Lung (tissue), 12 donors: ENCODE results near the gene TMEM100. TPM values are rescaled to one million over a fixed set of nuclear protein-coding genes. Genes with fewer than 3 reads are reported as not detected.

Source experiments
- ATAC-seq: fragments of 200-7000 bp; cut with Tn5 transposase; one replicate; pipeline ENCODE4 v1.9.1; 2020; ENCODE audit warnings: moderate number of reproducible peaks; ENCODE audit not compliant: insufficient read depth, low FRiP score
- DNase-seq, 3 donors: peaks; one replicate each; pipeline ENCODE4 v3.0.0-alpha.2; 2013 to 2017
- H3K27ac ChIP-seq, 2 donors: one replicate each; pipeline ENCODE4 v1.5.1; 2013; ENCODE audit warnings: mild to moderate bottlenecking in 2 of 2, moderate library complexity in 2 of 2, control low read depth in 1 of 2, inconsistent platforms in 1 of 2, low read depth in 1 of 2, low read length in 1 of 2
- H3K27me3 ChIP-seq, 3 donors: one replicate each; pipeline ENCODE4 v1.5.1; 2013; ENCODE audit warnings: low read length in 2 of 3; ENCODE audit not compliant: control insufficient read depth in 3 of 3, insufficient read depth in 3 of 3
- H3K36me3 ChIP-seq, 4 donors: one replicate each; pipeline ENCODE4 v1.5.1; 2013; ENCODE audit warnings: low read length in 4 of 4, mild to moderate bottlenecking in 1 of 4, moderate library complexity in 1 of 4; ENCODE audit not compliant: control insufficient read depth in 4 of 4, insufficient read depth in 4 of 4
- H3K4me1 ChIP-seq, 5 donors: one replicate each; pipeline ENCODE4 v1.5.1; 2013; ENCODE audit warnings: low read length in 5 of 5, mild to moderate bottlenecking in 2 of 5, moderate library complexity in 1 of 5; ENCODE audit not compliant: control insufficient read depth in 5 of 5, insufficient read depth in 5 of 5
- H3K4me3 ChIP-seq: one replicate; pipeline ENCODE4 v1.5.1; 2013; ENCODE audit warnings: mild to moderate bottlenecking, control low read depth, moderate library complexity
- H3K9ac ChIP-seq, 2 donors: one replicate each; pipeline ENCODE4 v1.5.1; 2013; ENCODE audit warnings: low read length in 2 of 2, control low read depth in 1 of 2; ENCODE audit not compliant: insufficient read depth in 1 of 2
- H3K9me3 ChIP-seq, 4 donors: one replicate each; pipeline ENCODE4 v1.5.1; 2013; ENCODE audit warnings: low read length in 3 of 4, mild to moderate bottlenecking in 1 of 4, moderate library complexity in 1 of 4; ENCODE audit not compliant: control insufficient read depth in 4 of 4, insufficient read depth in 3 of 4
- WGBS, 2 donors: extraction: QIAGEN DNeasy Blood & Tissue Kit; methylation state at CpG; one replicate each; pipeline ENCODE4 v1.1.7; 2013; 5-methylcytosine and 5-hydroxymethylcytosine counted together
- polyA plus RNA-seq, 2 donors: library from polyadenylated mRNA; stranded (reverse); fragments of 200-250 nt; gene quantifications; one replicate each; pipeline ENCODE4 v1.2.1, GENCODE V29; 2013
- total RNA-seq, 2 donors: library from RNA; depleted of rRNA in 1 of 2; stranded (reverse); fragments of >200 nt in 1 of 2; gene quantifications; one replicate each; pipeline ENCODE4 v1.2.1, GENCODE V29; 2014 to 2021
- TF ChIP-seq, protein P1 (sequence below): IDR thresholded peaks from 2 replicates; pipeline ENCODE4 v1.5.1; 2012; ENCODE audit warnings: mild to moderate bottlenecking; ENCODE audit errors: control extremely low read depth, extremely low read depth
- donor health status: control.
- donor health status: control.
- donor health status: Bipolar disorder and iron deficiency.
- donor health status: healthy.
- donor health status: DM: yes; HTN: yes; CAD: no.

The TMEM100 gene
- total and polyA plus RNA-seq, 4 donors = 63.6 to 127 (median 83.4) TPM

DNA sequence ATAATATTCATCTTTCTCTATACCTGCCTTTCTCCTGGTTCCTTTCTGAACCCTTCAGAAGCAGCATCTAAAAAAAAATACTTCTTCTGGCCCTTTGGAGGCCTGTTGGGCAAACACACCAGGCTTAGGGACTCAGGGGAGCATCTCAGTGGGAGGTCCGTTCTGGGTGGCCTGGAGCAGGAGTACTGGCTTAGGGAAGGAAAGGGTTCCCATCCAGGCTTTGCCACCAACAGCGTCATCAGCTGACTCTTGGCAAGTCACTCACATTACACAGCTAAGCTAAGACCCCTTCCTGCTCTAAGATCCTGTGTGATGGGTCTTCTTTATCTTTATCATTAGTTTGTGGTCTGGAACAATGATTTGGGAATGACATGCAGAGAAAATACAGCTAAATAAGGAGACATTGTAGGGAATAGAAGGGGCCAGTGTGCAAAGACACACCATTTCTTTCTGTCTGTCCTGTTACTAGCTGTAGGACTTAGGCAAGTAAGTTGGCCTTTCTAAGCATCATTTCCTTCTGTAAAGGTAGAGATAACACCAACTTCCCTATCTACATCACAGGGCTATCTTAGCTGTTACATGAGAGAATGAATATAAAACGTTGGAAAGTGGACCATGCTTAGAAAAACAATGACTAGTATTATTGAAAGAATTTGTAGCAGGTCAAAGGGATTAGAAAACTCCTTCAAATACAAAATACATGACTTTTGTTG lies 38.1 kb upstream of the TMEM100 start:
- Histone ChIP-seq H3K9ac (no peak overlapping the region), H3K27ac (peak overlapping the region in 1 of 2 donors; percentile 64), H3K9me3 (no peaks in the 10 kb centered on the region), H3K27me3 (no peaks in the 10 kb centered on the region), H3K4me3 (no peak overlapping the region), H3K36me3 (no peaks in the 10 kb centered on the region), H3K4me1 (peaks cover 0 to 15% (median 5%) of the 10 kb centered on the region in 5 donors)
- TF ChIP-seq, protein P1, sequence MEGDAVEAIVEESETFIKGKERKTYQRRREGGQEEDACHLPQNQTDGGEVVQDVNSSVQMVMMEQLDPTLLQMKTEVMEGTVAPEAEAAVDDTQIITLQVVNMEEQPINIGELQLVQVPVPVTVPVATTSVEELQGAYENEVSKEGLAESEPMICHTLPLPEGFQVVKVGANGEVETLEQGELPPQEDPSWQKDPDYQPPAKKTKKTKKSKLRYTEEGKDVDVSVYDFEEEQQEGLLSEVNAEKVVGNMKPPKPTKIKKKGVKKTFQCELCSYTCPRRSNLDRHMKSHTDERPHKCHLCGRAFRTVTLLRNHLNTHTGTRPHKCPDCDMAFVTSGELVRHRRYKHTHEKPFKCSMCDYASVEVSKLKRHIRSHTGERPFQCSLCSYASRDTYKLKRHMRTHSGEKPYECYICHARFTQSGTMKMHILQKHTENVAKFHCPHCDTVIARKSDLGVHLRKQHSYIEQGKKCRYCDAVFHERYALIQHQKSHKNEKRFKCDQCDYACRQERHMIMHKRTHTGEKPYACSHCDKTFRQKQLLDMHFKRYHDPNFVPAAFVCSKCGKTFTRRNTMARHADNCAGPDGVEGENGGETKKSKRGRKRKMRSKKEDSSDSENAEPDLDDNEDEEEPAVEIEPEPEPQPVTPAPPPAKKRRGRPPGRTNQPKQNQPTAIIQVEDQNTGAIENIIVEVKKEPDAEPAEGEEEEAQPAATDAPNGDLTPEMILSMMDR = no peak
- WGBS, 2 donors = 29 to 53% methylated on average over 3 of the region's 3 CpGs
- peak; percentile 66 to 78 (median 70) for DNase-seq
- no peak for ATAC-seq

DNA sequence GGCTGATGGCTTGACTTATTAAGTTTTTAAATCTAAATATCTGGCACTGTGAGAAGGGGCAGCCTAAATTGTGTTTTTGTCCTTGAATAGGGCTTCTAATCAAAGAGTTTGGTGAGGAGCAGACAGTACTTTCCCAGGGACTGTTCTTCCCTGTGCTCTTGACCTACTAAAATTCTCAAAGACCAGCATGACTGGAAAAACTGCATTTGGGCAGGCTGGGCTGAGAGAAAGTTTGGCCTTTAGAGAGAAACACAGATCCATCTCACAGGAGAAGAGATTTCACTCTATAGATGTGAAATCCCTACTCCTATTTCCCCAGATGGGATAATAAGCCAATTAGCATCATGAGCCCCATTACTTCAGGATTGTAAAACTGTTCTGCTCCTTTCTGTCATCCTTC lies 35.5 kb upstream of the TMEM100 start:
- H3K9ac ChIP-seq = no peak overlapping the region
- no peak overlapping the region for H3K27ac ChIP-seq
- no peaks in the 10 kb centered on the region for H3K27me3 ChIP-seq
- peaks cover 0 to 5% (median 1%) of the 10 kb centered on the region in 4 donors for H3K36me3 ChIP-seq
- no peaks in the 10 kb centered on the region for H3K9me3 ChIP-seq
- no peak for ATAC-seq
- DNase-seq = no peak
- H3K4me3 ChIP-seq = no peak overlapping the region
- TF ChIP-seq, protein P1 = no peak
- peaks cover 0 to 12% (median 8%) of the 10 kb centered on the region in 5 donors for H3K4me1 ChIP-seq

DNA sequence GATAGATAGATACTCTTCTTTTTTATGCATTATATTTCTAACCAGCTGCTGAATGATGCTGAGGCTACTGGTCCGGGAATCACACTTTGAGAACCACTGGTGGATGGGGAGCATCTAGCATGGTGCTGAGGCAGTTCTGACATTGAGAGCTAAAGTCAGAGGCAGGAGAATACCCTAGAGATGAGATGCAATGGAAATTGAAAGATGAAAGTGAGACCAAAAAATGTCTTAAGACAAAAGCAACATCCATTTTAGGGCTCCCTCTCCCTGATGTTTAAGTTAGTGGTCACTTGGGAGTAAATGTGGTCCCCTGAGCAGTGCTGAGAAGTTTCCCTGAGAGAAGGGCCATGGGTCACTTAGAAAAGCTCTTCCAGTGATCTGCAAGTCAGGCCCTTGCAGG lies 35.0 kb upstream of the TMEM100 start:
- TF ChIP-seq, protein P1 = no peak
- ATAC-seq (no peak), DNase-seq (no peak)
- peaks cover 0 to 5% (median 1%) of the 10 kb centered on the region in 4 donors for H3K36me3 ChIP-seq
- 93 to 100% methylated on average over 1 of the region's 1 CpG for WGBS, 2 donors
- H3K9ac ChIP-seq = no peak overlapping the region
- no peaks in the 10 kb centered on the region for H3K9me3 ChIP-seq
- H3K27ac ChIP-seq = no peak overlapping the region
- H3K4me1 ChIP-seq = peaks cover 0 to 12% (median 8%) of the 10 kb centered on the region in 5 donors
- no peaks in the 10 kb centered on the region for H3K27me3 ChIP-seq
- H3K4me3 ChIP-seq = no peak overlapping the region
